Common myeloid progenitor, CD34-positive (primary cell): ENCODE measurements around the gene MARK3.

ENCODE experiments used
- CTCF ChIA-PET: fragments of 350-600 bp; sonication (Branson Sonifier 250); formaldehyde crosslinking; loops from one replicate; lab custom pipeline; 2021; ENCODE audit warnings: antibody characterized with exemption; lab: Charles Lee
- POLR2A ChIA-PET: fragments of 350-600 bp; sonication (Branson Sonifier 250); formaldehyde crosslinking; loops from one replicate; lab custom pipeline; 2021; ENCODE audit warnings: antibody characterized with exemption; lab: Charles Lee
- DNase-seq, 3 donors: peaks; one replicate each; pipeline versions ENCODE4 v3.0.0 to v3.0.0-alpha.2; 2013
- H3K27ac ChIP-seq, 2 experiments: 1 replicate in 1 of 2; 2 replicates in 1 of 2; pipeline ENCODE4 v1.7.0; 2013; ENCODE audit warnings: inconsistent platforms in 2 of 2, low read length in 2 of 2, mild to moderate bottlenecking in 2 of 2, low read depth in 1 of 2, moderate library complexity in 1 of 2; ENCODE audit not compliant: severe bottlenecking in 2 of 2, insufficient read depth in 1 of 2, poor library complexity in 1 of 2
- H3K27me3 ChIP-seq, 5 experiments: replicated peaks in 2 of 5; 1 replicate in 3 of 5; 2 replicates in 2 of 5; pipeline versions ENCODE4 v1.6.1 to v1.7.0; 2013; ENCODE audit warnings: low read length in 4 of 5, mild to moderate bottlenecking in 2 of 5, moderate library complexity in 2 of 5, inconsistent platforms in 1 of 5; ENCODE audit not compliant: insufficient read depth in 5 of 5, control insufficient read depth in 4 of 5
- H3K36me3 ChIP-seq, 4 experiments: 1 replicate in 2 of 4; 2 replicates in 2 of 4; pipeline versions ENCODE4 v1.6.1 to v1.7.0; 2013; ENCODE audit warnings: low read length in 3 of 4, control low read depth in 1 of 4, mild to moderate bottlenecking in 1 of 4; ENCODE audit not compliant: control insufficient read depth in 4 of 4, insufficient read depth in 4 of 4
- H3K4me1 ChIP-seq, 4 experiments: 1 replicate in 3 of 4; 2 replicates in 1 of 4; pipeline versions ENCODE4 v1.6.1 to v1.7.1; 2013; ENCODE audit warnings: low read length in 3 of 4, mild to moderate bottlenecking in 3 of 4, control low read depth in 1 of 4, inconsistent platforms in 1 of 4, moderate library complexity in 1 of 4; ENCODE audit not compliant: control insufficient read depth in 4 of 4, insufficient read depth in 4 of 4; ENCODE audit errors: control extremely low read depth in 1 of 4
- H3K4me3 ChIP-seq, 7 experiments: 1 replicate in 4 of 7; 2 replicates in 3 of 7; pipeline versions ENCODE4 v1.5.1 to v1.7.0; 2013; ENCODE audit warnings: mild to moderate bottlenecking in 7 of 7, low read length in 6 of 7, moderate library complexity in 6 of 7, inconsistent platforms in 2 of 7, low read depth in 2 of 7, control low read depth in 1 of 7; ENCODE audit not compliant: insufficient read depth in 4 of 7, control insufficient read depth in 1 of 7; ENCODE audit errors: extremely low read depth in 1 of 7
- H3K9me3 ChIP-seq, 5 experiments: 1 replicate in 4 of 5; 2 replicates in 1 of 5; pipeline versions ENCODE4 v1.6.1 to v1.7.1; 2013; ENCODE audit warnings: low read length in 4 of 5, mild to moderate bottlenecking in 2 of 5, inconsistent platforms in 1 of 5, low read depth in 1 of 5, moderate library complexity in 1 of 5; ENCODE audit not compliant: control insufficient read depth in 4 of 5, insufficient read depth in 2 of 5; ENCODE audit errors: control extremely low read depth in 1 of 5
- WGBS: methylation state at CpG from one replicate; pipeline ENCODE4 v1.1.5; 2013; ENCODE audit not compliant: insufficient coverage; 5-methylcytosine and 5-hydroxymethylcytosine counted together

MARK3 gene

DNA sequence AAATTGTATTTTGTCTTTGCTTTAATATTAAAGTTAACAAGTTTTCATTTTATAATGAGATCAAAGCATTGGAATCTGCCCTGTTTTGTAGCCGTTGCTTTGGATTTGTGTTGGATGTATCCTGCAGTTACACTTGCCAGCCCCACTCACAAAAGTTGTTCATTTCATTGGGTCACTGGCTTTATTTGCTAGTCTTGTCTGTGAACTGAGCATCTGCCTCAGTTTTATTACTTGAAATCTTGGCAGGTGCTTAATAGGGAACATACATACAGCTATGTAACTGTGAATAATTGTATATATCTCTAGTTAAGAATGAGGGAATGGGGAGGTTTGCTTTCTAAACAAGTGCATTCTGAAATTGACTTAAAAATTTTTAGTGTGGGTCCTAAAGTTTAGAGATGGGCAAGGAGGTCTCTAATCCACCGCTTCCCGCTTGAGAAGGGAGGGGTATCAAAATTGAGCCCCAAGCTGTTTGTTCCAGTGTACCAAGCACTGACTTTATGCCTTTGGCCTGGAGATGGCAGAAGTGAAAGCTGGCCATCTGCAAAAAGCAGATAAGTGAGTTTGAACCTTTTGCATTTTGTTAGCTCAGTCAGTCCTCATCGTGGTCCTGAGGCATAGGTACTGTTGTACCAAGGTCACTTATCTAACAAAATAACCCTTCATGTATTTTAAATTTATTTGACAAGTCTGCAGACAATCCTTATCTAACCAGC lies 41.9 kb upstream of the MARK3 start:
- POLR2A ChIA-PET = interaction anchor here (0.9 to 1.9 kb wide), 7 partner anchors 9 to 48 kb away, joined by 3 to 10 read pairs (median 4); partner anchors contain the start of genes EIF5 and MARK3
- Histone ChIP-seq H3K36me3 (peaks cover 25 to 68% (median 52%) of the 10 kb centered on the region in 4 experiments), H3K27me3 (no peaks in the 10 kb centered on the region), H3K4me1 (no peaks in the 10 kb centered on the region), H3K9me3 (no peaks in the 10 kb centered on the region), H3K27ac (no peak overlapping the region), H3K4me3 (no peak overlapping the region)
- CTCF ChIA-PET = interaction anchor here (1.0 to 1.6 kb wide), 8 partner anchors 10 to 51 kb away, joined by 3 to 7 read pairs (median 4); partner anchors contain the start of gene EIF5
- 86% methylated on average over 2 of the region's 4 CpGs for WGBS
- DNase-seq = peak in 1 of 3 donors; percentile 63

DNA sequence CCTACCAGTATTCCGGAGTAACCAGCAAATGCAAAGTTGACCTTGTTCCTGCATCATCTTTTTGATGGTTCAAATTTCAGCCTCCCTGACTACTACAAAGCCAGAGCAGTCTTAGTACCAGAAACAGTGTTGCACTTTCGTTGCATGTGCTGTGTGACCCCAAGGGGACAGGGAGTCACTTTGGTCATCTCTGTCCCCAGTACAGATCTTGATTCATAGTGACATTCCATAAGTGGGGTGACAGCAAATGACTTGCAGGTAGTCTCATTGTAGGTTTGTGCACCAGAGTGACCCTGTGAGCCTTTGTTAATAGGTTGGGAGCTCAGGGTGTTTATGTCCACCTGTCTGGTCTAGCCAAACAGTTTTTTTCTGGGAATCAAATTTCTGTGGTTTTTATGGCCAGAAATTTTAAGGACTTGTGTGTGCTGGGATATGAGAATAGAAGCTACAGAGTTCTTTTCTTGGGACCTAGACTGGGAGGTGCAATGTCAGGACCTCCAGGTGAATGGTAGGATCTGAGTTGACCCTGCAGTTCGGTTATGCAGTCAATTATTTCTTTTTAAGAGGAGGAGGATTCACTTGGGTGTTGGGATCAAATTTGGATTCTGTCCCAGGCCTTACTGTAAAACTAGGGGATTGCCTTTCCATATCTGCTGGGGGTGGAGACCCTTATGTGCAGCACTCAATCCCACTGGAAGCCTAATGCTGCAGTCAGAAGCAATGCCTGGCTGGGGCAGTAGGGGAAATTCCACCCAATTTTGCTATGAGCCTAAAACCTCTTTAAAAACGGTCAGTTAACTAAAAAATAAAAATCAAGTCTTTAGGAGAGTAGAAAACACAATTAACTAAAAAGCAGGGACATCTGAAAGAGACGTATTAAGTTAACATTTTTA lies 41.1 kb upstream of the MARK3 start:
- Histone ChIP-seq H3K36me3 (peaks cover 17 to 60% (median 45%) of the 10 kb centered on the region in 4 experiments), H3K27ac (no peak overlapping the region), H3K4me1 (no peaks in the 10 kb centered on the region), H3K27me3 (no peaks in the 10 kb centered on the region), H3K9me3 (no peaks in the 10 kb centered on the region), H3K4me3 (no peak overlapping the region)
- 94% methylated on average over 3 of the region's 5 CpGs for WGBS
- POLR2A ChIA-PET = interaction anchor here (0.9 to 1.9 kb wide), 9 partner anchors 8 to 47 kb away, joined by 3 to 10 read pairs (median 4); partner anchors contain the start of genes EIF5 and MARK3
- CTCF ChIA-PET = interaction anchor here (1.0 to 1.8 kb wide), 9 partner anchors 8 to 50 kb away, joined by 3 to 7 read pairs (median 4); partner anchors contain the start of gene EIF5
- DNase-seq = no peak

DNA sequence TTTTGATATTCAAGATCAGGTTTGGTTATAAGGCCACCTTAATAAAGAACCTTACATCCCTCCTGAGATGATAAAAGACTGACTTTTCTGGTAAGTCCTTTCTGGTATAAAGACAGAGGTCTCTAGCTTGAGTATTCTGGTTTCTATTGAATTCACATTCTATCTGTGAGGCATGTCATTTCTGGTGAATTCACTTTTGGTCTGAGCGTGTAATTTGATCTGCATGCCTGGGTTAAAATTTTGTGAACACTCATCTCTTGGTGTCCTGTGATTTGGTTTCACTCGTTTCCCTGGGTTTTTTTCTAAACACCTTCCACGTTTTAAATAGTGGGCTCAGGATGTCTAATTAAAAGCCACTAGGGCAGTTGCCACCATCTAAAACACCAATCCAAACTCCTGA lies 38.9 kb upstream of the MARK3 start:
- Histone ChIP-seq H3K9me3 (no peaks in the 10 kb centered on the region), H3K4me3 (no peak overlapping the region), H3K27me3 (no peaks in the 10 kb centered on the region), H3K36me3 (peaks cover 10 to 39% (median 28%) of the 10 kb centered on the region in 4 experiments), H3K27ac (no peak overlapping the region), H3K4me1 (no peaks in the 10 kb centered on the region)
- ChIA-PET CTCF (no interaction called here), POLR2A (interaction anchor here (0.7 kb wide), 1 partner anchor 11 kb away, joined by 5 read pairs; no protein-coding TSS in a partner anchor)
- DNase-seq = no peak
- 85% methylated on average over 3 of the region's 3 CpGs for WGBS

DNA sequence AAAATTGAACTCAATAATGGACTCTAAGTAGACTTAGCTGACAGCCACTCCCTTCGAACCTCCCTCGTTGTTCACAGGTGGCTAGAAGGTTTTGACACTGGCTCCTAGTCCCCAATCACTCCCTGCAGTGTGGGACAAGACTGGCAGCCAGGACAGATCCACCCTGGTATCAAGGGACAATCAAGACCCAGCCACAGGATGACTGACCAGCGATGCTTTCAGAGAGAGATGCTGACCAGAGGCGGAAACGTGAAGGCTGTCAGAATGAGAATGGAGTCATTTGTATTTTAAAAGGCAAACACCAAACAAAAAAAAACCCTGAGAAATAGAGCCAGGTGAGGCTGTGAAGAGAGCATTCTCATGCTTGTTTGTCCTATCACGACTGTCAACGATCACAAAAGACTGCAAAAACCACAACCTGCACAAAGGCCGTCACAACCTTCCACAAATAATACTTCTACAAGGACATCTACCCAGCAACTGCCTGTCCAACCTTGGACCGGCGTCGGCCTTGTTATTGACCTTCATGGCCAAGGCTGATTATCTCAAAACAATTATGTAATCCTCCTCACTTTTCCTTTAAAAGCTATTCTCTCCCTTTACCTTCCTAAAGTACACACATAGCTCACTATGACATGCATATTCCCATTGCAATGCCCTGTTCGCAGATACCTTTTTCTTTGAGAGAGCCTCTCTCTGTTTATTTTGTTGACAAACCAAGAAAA lies 38.0 kb upstream of the MARK3 start:
- H3K27me3 ChIP-seq = no peaks in the 10 kb centered on the region
- DNase-seq = no peak
- ChIA-PET CTCF (no interaction called here), POLR2A (interaction anchor here (0.6 kb wide), 1 partner anchor 169 kb away, joined by 7 read pairs; no protein-coding TSS in a partner anchor)
- H3K27ac ChIP-seq = no peak overlapping the region
- no peaks in the 10 kb centered on the region for H3K9me3 ChIP-seq
- no peaks in the 10 kb centered on the region for H3K4me1 ChIP-seq
- 85% methylated on average over 8 of the region's 12 CpGs for WGBS
- H3K36me3 ChIP-seq = peaks cover 8 to 29% (median 21%) of the 10 kb centered on the region in 4 experiments
- no peak overlapping the region for H3K4me3 ChIP-seq

DNA sequence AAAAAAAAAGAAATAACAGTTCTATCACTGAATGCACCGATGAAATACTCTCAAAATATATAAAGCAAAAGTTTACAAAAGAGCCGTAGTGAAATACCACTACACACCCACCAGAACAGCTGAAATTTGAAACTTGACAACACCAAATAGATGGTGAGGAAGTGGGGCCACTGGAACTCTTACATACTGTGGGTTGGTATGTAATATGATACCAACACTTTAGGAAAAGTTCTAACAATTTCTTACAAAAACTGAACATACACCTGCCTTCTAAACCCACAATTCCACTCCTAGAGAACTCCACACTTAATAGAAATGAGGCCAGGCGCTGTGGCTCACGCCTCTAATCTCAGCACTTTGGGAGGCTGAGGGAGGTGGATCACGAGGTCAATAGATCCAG lies 37.1 kb upstream of the MARK3 start:
- Histone ChIP-seq H3K27me3 (no peaks in the 10 kb centered on the region), H3K36me3 (peaks cover 7 to 20% (median 15%) of the 10 kb centered on the region in 4 experiments), H3K4me1 (no peaks in the 10 kb centered on the region), H3K4me3 (no peak overlapping the region), H3K27ac (no peak overlapping the region), H3K9me3 (no peaks in the 10 kb centered on the region)
- DNase-seq = no peak
- 96% methylated on average over 3 of the region's 5 CpGs for WGBS
- CTCF ChIA-PET = no interaction called here
- POLR2A ChIA-PET = no interaction called here

DNA sequence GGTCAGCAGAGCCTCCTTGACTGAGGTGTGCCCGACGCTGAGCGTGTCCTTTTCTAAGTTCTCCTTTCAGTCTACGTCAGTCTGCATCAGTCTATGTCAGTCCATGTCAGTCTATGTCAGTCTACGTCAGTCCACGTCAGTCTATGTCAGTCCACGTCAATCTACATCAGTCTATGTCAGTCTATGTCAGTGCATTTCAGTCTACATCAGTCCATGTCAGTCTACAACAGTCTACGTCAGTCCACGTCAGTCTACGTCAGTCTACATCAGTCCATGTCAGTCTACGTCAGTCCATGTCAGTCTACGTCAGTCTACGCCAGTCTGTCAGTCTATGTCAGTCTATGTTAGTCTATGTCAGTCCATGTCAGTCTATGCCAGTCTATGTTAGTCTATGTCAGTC lies 35.2 kb upstream of the MARK3 start:
- DNase-seq = no peak
- Histone ChIP-seq H3K4me1 (no peaks in the 10 kb centered on the region), H3K27me3 (no peaks in the 10 kb centered on the region), H3K9me3 (no peaks in the 10 kb centered on the region), H3K4me3 (no peak overlapping the region), H3K36me3 (peaks cover 0 to 2% (median under 1%) of the 10 kb centered on the region in 4 experiments), H3K27ac (no peak overlapping the region)
- POLR2A ChIA-PET = no interaction called here
- CTCF ChIA-PET = interaction anchor here (1.9 kb wide), 1 partner anchor 41 kb away, joined by 6 read pairs; no protein-coding TSS in a partner anchor
- WGBS = over 99% methylated on average over 10 of the region's 13 CpGs
